Measurements from ENCODE around the gene ARHGAP4.

- TF ChIP-seq, protein P1, sequence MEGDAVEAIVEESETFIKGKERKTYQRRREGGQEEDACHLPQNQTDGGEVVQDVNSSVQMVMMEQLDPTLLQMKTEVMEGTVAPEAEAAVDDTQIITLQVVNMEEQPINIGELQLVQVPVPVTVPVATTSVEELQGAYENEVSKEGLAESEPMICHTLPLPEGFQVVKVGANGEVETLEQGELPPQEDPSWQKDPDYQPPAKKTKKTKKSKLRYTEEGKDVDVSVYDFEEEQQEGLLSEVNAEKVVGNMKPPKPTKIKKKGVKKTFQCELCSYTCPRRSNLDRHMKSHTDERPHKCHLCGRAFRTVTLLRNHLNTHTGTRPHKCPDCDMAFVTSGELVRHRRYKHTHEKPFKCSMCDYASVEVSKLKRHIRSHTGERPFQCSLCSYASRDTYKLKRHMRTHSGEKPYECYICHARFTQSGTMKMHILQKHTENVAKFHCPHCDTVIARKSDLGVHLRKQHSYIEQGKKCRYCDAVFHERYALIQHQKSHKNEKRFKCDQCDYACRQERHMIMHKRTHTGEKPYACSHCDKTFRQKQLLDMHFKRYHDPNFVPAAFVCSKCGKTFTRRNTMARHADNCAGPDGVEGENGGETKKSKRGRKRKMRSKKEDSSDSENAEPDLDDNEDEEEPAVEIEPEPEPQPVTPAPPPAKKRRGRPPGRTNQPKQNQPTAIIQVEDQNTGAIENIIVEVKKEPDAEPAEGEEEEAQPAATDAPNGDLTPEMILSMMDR (IDR thresholded peaks at IDR 0.05; ENCODE audit: poor library complexity), result no peak
- TF ChIP-seq EZH2 (IDR thresholded peaks at IDR 0.05; ENCODE audit: borderline replicate concordance), result no peak
Observed at GRCh38 chrX:153902385-153902784, 23.7 kb downstream of the ARHGAP4 start.
